Measurements from ENCODE around the gene ALAS1.

ALAS1 gene

DNA sequence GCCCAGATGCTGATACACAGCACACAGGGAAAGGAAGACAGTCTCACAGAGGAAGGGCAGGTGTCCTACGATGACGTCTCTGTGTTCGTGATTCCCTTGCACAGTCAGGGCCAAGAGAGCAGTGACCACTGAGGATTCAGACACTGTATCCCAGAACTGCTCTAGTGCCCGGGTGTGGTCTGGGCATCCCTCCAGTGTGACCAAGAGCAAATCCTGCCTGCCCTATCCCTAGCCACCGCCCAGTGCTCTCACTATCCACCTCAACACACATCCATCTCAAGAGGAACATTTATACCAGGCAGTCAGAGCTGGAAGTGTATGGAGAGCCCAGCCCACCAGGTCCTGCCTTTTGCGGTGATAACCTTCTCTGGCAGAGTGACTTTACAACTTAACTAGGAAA lies 51.7 kb downstream of the ALAS1 start:
- no peak for DNase-seq (ENCODE audit: low spot score)

DNA sequence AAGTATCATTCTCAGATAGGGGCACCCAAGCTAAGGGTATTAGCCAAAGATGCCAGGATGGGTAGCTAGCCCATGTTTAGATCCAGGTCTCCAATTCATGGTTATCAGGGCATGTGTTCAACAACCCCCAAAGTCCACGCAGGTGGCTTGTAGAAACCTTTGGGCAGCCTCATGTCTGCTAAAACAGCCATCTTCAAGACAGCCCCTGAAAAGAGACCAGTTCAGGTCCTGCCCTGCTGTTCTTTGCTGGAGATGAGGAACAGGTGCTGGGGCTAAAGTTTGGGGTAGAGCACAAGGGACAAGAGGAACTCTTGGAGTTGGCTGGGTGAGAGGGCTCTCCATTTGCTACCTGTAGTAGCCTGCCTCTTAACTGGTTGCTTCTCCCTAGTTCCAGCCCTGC lies 52.2 kb downstream of the ALAS1 start:
- no peak for DNase-seq (ENCODE audit: low spot score)

DNA sequence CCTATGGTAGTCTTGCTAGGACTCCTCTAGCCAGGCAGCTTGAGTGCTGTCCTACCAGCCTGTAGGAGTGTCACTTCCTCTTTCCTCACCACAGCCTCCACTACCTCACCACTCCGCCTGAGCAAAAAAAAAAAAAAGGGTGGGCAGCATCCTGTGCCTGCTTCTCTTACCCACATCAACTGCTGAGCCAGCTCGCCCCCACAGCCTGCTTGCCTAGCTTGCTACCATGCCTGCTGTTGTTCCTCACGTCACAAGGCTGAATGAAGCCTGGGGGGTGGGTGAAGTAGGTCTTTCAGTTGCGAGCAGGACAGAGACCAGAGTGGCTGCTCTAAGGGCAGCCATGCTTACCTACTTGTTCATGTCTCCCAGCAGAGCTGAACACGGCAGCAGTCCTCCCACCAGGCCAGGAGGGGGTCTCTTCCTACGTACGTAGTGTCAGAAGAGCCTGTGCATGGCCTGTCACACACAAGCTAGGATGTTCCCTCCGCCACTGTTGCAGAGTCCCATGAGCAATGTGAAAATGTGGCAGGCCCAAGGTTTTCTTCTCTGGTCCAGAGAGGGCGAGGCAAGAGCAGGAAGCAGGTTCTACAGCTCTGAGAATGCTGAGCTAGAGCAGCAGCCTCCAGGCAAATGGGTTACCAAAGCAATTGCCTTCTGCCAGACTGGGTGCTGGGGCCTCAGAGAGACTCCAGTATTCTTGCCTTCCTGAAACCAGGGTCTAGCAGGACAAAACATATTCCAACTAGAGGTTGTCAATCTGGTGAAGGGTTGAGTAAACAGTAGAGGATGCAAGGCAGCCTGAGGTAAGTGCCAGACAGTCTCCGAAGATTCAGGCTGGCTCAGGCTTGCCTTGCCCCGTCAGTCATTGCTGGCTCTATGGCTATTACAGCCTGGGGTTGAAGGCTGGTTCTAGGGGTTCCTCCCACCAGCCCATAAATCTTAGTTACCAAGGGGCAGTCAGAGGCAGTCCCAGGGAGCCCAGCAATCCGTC lies 55.6 kb downstream of the ALAS1 start:
- DNase-seq (ENCODE audit: low spot score): no peak

DNA sequence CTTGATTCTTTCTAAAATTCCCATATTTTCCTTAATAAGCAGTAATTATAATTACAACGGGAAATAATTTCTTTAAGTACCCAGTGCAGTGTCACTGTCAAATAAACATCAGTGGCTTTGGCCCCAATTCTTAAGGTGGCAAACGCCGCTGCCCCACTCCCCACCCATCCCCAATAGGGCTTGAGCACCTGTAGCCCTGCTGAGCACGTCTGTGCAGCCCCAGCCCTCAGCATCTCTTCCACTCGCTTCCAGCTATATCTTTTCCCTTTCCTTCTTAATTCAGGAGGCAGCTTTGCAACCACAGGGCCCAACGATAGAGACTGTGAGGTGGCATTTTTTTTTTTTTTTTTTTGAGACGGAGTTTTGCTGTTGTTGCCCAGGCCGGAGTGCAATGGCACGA lies 56.6 kb downstream of the ALAS1 start:
- no peak for DNase-seq (ENCODE audit: low spot score)

DNA sequence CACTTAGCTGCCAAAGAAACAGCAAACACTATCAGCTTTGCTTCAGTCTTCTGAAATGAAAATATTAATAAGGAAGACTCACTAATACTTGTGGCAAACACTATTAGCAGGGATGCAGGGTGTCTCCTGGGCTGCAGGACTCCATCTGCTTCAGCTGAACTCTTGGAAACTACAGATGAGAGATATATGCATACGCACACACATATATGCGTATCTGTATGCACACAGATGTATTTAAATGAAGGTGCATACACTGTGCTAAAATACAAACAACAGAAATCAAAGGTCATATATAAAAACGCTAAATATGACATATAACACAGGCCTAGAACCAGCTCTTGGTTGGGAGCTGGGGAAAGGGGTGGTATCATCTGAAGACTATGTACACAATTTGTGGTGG lies 58.2 kb downstream of the ALAS1 start:
- no peak for DNase-seq (ENCODE audit: low spot score)

GRCh38 chr3:52256622-52257021 lies 58.7 kb downstream of the ALAS1 start:
- DNase-seq (ENCODE audit: low spot score): no peak

DNA sequence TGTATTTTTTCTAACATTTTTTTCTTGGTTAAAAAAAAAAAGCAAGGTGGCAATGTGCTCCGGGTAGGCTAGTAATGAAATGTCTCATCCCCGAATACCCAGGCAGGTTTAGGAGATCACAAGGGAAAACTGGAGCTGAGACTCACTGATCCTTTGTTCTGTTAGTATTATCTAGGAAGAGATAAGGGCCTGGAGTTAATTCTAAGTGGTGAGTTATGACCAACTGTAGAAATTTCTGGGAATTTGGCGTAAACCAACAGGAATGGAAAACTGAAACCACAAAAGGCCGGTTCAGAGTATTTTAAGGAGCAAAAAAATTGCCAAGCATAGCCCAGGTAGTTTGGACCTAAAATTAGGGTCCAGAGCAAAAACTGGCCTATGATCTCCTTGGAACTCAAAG lies 60.0 kb downstream of the ALAS1 start:
- no peak for DNase-seq (ENCODE audit: low spot score)

GRCh38 chr3:52259035-52259434 lies 61.1 kb downstream of the ALAS1 start:
- no peak for DNase-seq (ENCODE audit: low spot score)

DNA sequence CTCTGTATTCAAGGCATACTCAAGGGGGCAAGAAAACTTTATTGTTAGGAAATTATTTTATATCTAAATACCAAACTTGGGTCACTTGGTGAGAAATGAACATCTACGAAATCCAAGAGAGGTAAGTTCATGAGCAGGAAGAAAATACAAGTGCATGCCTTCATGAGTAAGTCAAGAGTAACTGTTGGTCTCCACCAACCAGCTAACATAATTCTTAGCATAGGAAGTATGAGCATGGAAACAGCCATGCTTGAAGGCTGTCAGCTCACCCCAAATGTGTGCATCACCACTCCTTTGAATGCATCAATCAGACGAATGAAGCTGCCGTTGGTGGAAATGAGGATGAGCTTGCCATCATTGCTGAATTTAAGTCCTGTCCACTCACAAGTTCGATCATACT lies 61.5 kb downstream of the ALAS1 start:
- DNase-seq (ENCODE audit: low spot score): no peak

DNA sequence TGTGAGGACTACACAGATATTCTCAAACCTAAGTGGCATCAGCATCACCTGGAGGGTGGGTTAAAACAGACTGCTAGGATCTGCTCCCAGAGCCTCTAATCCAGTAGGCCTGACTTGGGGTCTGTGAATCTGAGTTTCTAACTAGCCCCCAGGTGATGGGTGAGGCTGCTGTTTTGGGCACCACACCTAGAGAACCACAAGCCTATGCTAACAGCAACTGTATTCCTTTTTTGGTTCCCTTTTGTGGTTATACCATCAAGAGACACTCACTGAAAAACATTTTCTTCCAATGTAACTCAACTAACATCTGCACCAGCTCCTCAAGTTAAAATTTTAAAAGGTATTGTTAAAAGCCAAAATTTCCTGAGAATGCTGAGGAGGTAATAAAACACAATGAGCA lies 64.5 kb downstream of the ALAS1 start:
- DNase-seq (ENCODE audit: low spot score): no peak
